H1 (cell line): ENCODE measurements around the gene ARMC9. TPM values are rescaled to one million over a fixed set of nuclear protein-coding genes. Genes with fewer than 3 reads are reported as not detected.

Source experiments
- CTCF ChIA-PET: fragments of 300-600 bp; sonication (Branson Sonifier 250); formaldehyde crosslinking; loops from one replicate; lab custom pipeline; 2021; ENCODE audit not compliant: partially characterized antibody; lab: Charles Lee
- POLR2A ChIA-PET: fragments of 300-600 bp; sonication (Branson Sonifier 250); formaldehyde crosslinking; loops from one replicate; lab custom pipeline; 2021; ENCODE audit warnings: inconsistent platforms; ENCODE audit not compliant: partially characterized antibody; lab: Charles Lee
- DNase-seq, 2 experiments: peaks; one replicate each; pipeline versions ENCODE4 v3.0.0 to v3.0.0-alpha.2; 2010 to 2022; ENCODE audit warnings: low spot score in 2 of 2, low read depth in 1 of 2, mixed read lengths in 1 of 2
- FAIRE-seq: peaks from 2 replicates; lab custom pipeline; 2011; peaks lifted over from hg19 to GRCh38; lab: Jason Lieb, UNC
- H2AFZ ChIP-seq: 2 replicates; pipeline ENCODE4 v1.8.1; 2012; ENCODE audit warnings: low read length, inconsistent platforms
- H2AK5ac ChIP-seq: 2 replicates; pipeline ENCODE4 v1.6.1; 2013; ENCODE audit warnings: low read depth, low read length
- H2BK120ac ChIP-seq: replicated peaks from 2 replicates; pipeline ENCODE3; 2013; ENCODE audit warnings: low read depth, low read length, inconsistent platforms
- H2BK12ac ChIP-seq: 2 replicates; pipeline ENCODE4 v1.6.1; 2013; ENCODE audit warnings: low read depth, low read length
- H2BK15ac ChIP-seq: 2 replicates; pipeline ENCODE4 v1.6.1; 2013; ENCODE audit warnings: low read length
- H2BK20ac ChIP-seq: 2 replicates; pipeline ENCODE4 v1.6.1; 2013; ENCODE audit warnings: low read length
- H2BK5ac ChIP-seq: 2 replicates; pipeline ENCODE4 v1.6.1; 2013; ENCODE audit warnings: low read depth, low read length
- H3K14ac ChIP-seq: 2 replicates; pipeline ENCODE4 v1.6.1; 2013; ENCODE audit warnings: inconsistent platforms; ENCODE audit not compliant: insufficient read length
- H3K18ac ChIP-seq: 2 replicates; pipeline ENCODE4 v1.6.1; 2013; ENCODE audit warnings: low read length; ENCODE audit errors: extremely low read depth
- H3K23ac ChIP-seq: 2 replicates; pipeline ENCODE4 v1.6.1; 2013; ENCODE audit warnings: inconsistent platforms; ENCODE audit not compliant: insufficient read length
- H3K23me2 ChIP-seq: 2 replicates; pipeline ENCODE4 v1.6.1; 2013; ENCODE audit warnings: low read depth, low read length
- H3K27ac ChIP-seq: 2 replicates; pipeline ENCODE4 v1.6.1; 2011; ENCODE audit warnings: low read depth, low read length, inconsistent platforms
- H3K27me3 ChIP-seq, 4 experiments: replicated peaks in 1 of 4; 1 replicate in 1 of 4; 2 replicates in 3 of 4; pipeline versions ENCODE4 v1.6.1 to v1.8.1; 2011 to 2013; ENCODE audit warnings: low read length in 3 of 4, mild to moderate bottlenecking in 3 of 4, inconsistent platforms in 2 of 4, mixed read lengths in 2 of 4, moderate library complexity in 1 of 4; ENCODE audit not compliant: control insufficient read depth in 3 of 4, insufficient read depth in 3 of 4; ENCODE audit errors: extremely low read depth in 1 of 4
- H3K36me3 ChIP-seq, 4 experiments: 2 replicates each; pipeline versions ENCODE4 v1.6.1 to v1.8.1; 2011 to 2013; ENCODE audit warnings: mild to moderate bottlenecking in 4 of 4, low read length in 3 of 4, moderate library complexity in 2 of 4, control low read depth in 1 of 4, inconsistent platforms in 1 of 4; ENCODE audit not compliant: insufficient read depth in 4 of 4, control insufficient read depth in 2 of 4
- H3K4ac ChIP-seq: replicated peaks from 2 replicates; pipeline ENCODE3; 2013; ENCODE audit warnings: low read length, low read depth, mixed read lengths, inconsistent platforms; ENCODE audit not compliant: insufficient read length
- H3K4me1 ChIP-seq, 4 experiments: replicated peaks in 1 of 4; 1 replicate in 1 of 4; 2 replicates in 3 of 4; pipeline versions ENCODE4 v1.6.1 to v1.8.1; 2011 to 2013; ENCODE audit warnings: low read length in 3 of 4, inconsistent platforms in 2 of 4, mixed read lengths in 1 of 4; ENCODE audit not compliant: insufficient read depth in 4 of 4, control insufficient read depth in 3 of 4
- H3K4me2 ChIP-seq, 2 experiments: 2 replicates each; pipeline versions ENCODE4 v1.6.1 to v1.8.1; 2011 to 2013; ENCODE audit warnings: low read depth in 2 of 2, low read length in 2 of 2, control low read depth in 1 of 2, inconsistent platforms in 1 of 2, mild to moderate bottlenecking in 1 of 2; ENCODE audit not compliant: insufficient read depth in 1 of 2
- H3K4me3 ChIP-seq, 4 experiments: fragments of 200-600, 300-600 bp in 1 of 4; sonication (generic), shearing (Covaris generic), sonication (Bioruptor Twin) in 1 of 4; 2 replicates each; pipeline versions ENCODE4 v1.5.1 to v1.8.1; 2011 to 2016; ENCODE audit warnings: low read length in 4 of 4, low read depth in 3 of 4, control low read depth in 2 of 4, inconsistent platforms in 2 of 4, mild to moderate bottlenecking in 2 of 4, mixed read lengths in 1 of 4, moderate library complexity in 1 of 4; ENCODE audit not compliant: insufficient read depth in 2 of 4; ENCODE audit errors: extremely low read depth in 1 of 4
- H3K56ac ChIP-seq: replicated peaks from 2 replicates; pipeline ENCODE3; 2013; ENCODE audit warnings: low read depth, mild to moderate bottlenecking, mixed read lengths, low read length, inconsistent platforms; ENCODE audit not compliant: insufficient read length
- H3K79me1 ChIP-seq: 2 replicates; pipeline ENCODE4 v1.6.1; 2013; ENCODE audit warnings: low read depth, low read length, control low read depth
- H3K79me2 ChIP-seq, 2 experiments: 2 replicates each; pipeline versions ENCODE4 v1.6.1 to v1.8.1; 2012 to 2013; ENCODE audit warnings: low read length in 2 of 2, mild to moderate bottlenecking in 2 of 2, inconsistent platforms in 1 of 2; ENCODE audit not compliant: insufficient read depth in 2 of 2, control insufficient read depth in 1 of 2
- H3K9ac ChIP-seq, 4 experiments: replicated peaks in 1 of 4; 1 replicate in 1 of 4; 2 replicates in 3 of 4; pipeline versions ENCODE4 v1.6.1 to v1.8.1; 2011 to 2013; ENCODE audit warnings: low read depth in 3 of 4, low read length in 3 of 4, control low read depth in 2 of 4, mild to moderate bottlenecking in 2 of 4, moderate library complexity in 2 of 4, inconsistent platforms in 1 of 4; ENCODE audit errors: extremely low read depth in 1 of 4
- H3K9me3 ChIP-seq, 2 experiments: 2 replicates each; pipeline versions ENCODE4 v1.6.1 to v1.8.1; 2012 to 2013; ENCODE audit warnings: mild to moderate bottlenecking in 2 of 2, moderate library complexity in 2 of 2, control low read depth in 1 of 2, inconsistent platforms in 1 of 2, low read depth in 1 of 2, low read length in 1 of 2, mixed read lengths in 1 of 2; ENCODE audit not compliant: insufficient read depth in 2 of 2
- H4K20me1 ChIP-seq, 2 experiments: replicated peaks in 1 of 2; 2 replicates each; pipeline versions ENCODE3 to v1.8.1; 2011 to 2013; ENCODE audit warnings: inconsistent platforms in 2 of 2, low read length in 2 of 2, mild to moderate bottlenecking in 1 of 2; ENCODE audit not compliant: insufficient read depth in 2 of 2, control insufficient read depth in 1 of 2
- H4K5ac ChIP-seq: 2 replicates; pipeline ENCODE4 v1.6.1; 2013; ENCODE audit warnings: low read length, low read depth, mixed read lengths, inconsistent platforms; ENCODE audit not compliant: insufficient read length
- H4K8ac ChIP-seq: 2 replicates; pipeline ENCODE4 v1.8.0; 2013; ENCODE audit warnings: mild to moderate bottlenecking, moderate library complexity, low read length, inconsistent platforms; ENCODE audit not compliant: insufficient read depth; ENCODE audit errors: extremely low read depth
- H4K91ac ChIP-seq: replicated peaks from 2 replicates; pipeline ENCODE3; 2013; ENCODE audit warnings: low read length, mixed read lengths, inconsistent platforms; ENCODE audit not compliant: insufficient read length
- BACH1 ChIP-seq: IDR thresholded peaks from 2 replicates; pipeline ENCODE4 v1.6.1; 2012; ENCODE audit warnings: low read length, improper control_type of control experiment
- BCL11A ChIP-seq, 2 experiments: IDR thresholded peaks; one replicate each; pipeline ENCODE4 v1.6.1; 2011; ENCODE audit warnings: low read depth in 2 of 2, low read length in 2 of 2, mild to moderate bottlenecking in 2 of 2
- HDAC6 ChIP-seq: IDR thresholded peaks from one replicate; pipeline ENCODE4 v1.7.1; 2012; ENCODE audit warnings: low read depth, mild to moderate bottlenecking, inconsistent platforms, low read length, moderate library complexity
- JUN ChIP-seq: IDR thresholded peaks from 2 replicates; pipeline ENCODE4 v1.6.1; 2011; ENCODE audit warnings: low read depth, mild to moderate bottlenecking, improper control_type of control experiment, low read length
- MAFK ChIP-seq: IDR thresholded peaks from 2 replicates; pipeline ENCODE4 v1.6.1; 2012; ENCODE audit warnings: low read depth, mild to moderate bottlenecking, improper control_type of control experiment, low read length
- NRF1 ChIP-seq: IDR thresholded peaks from 2 replicates; pipeline ENCODE4 v1.6.1; 2011; ENCODE audit warnings: mild to moderate bottlenecking, low read depth, low read length, improper control_type of control experiment
- POLR2AphosphoS5 ChIP-seq: IDR thresholded peaks from 2 replicates; pipeline ENCODE4 v1.6.1; 2011; ENCODE audit warnings: low read depth, low read length
- POU5F1 ChIP-seq: IDR thresholded peaks from 2 replicates; pipeline ENCODE4 v1.6.1; 2011; ENCODE audit warnings: low read depth, mild to moderate bottlenecking, low read length, moderate library complexity
- SP2 ChIP-seq: IDR thresholded peaks from 2 replicates; pipeline ENCODE4 v1.6.1; 2012; ENCODE audit warnings: mild to moderate bottlenecking, low read length, inconsistent platforms
- YY1 ChIP-seq: IDR thresholded peaks from 2 replicates; pipeline ENCODE4 v1.6.1; 2011; ENCODE audit warnings: low read depth, mild to moderate bottlenecking, low read length
- WGBS, 2 experiments: shearing (Covaris generic) in 1 of 2; methylation state at CpG; one replicate each; pipeline versions ENCODE4 v1.1.6 to v1.1.7; 2013 to 2015; ENCODE audit warnings: low lambda C conversion rate in 2 of 2, mixed read lengths in 2 of 2, inconsistent platforms in 1 of 2, low coverage in 1 of 2, missing lambda C conversion rate in 1 of 2; ENCODE audit not compliant: insufficient replicate concordance in 2 of 2, insufficient coverage in 1 of 2, insufficient read length in 1 of 2; ENCODE audit errors: extremely low coverage in 1 of 2, missing lambda C conversion rate in 1 of 2; 5-methylcytosine and 5-hydroxymethylcytosine counted together
- polyA plus RNA-seq, 7 experiments: library from polyadenylated mRNA; depleted of rRNA in 3 of 7; stranded (reverse) in 5 of 7; unstranded in 2 of 7; fragments of >200 nt in 5 of 7; fragments of 200-250 nt in 2 of 7; gene quantifications; 1 replicate in 5 of 7; 2 replicates in 1 of 7; 4 replicates in 1 of 7; pipeline versions ENCODE4 v1.2.1 to v1.2.3, GENCODE V29; 2011 to 2013; ENCODE audit warnings: missing spikeins in 2 of 7, mixed read lengths in 2 of 7
- total RNA-seq: library from RNA; stranded (reverse); fragmentation: NEBNext Ultra II Directional; extraction: Animal tissue kit (Norgen Biotek cat#: 25700); gene quantifications from 2 replicates; pipeline ENCODE4 v1.2.1, GENCODE V29; 2021
- TF ChIP-seq, protein P1 (sequence below): IDR thresholded peaks from 2 replicates; pipeline ENCODE4 v1.6.1; 2012; ENCODE audit warnings: low read length, inconsistent platforms
- TF ChIP-seq, protein P2 (sequence below): IDR thresholded peaks from 2 replicates; pipeline ENCODE4 v1.6.1; 2012; ENCODE audit warnings: inconsistent platforms

The ARMC9 gene
- total and polyA plus RNA-seq, 2 of the 8 experiments (the other 6 are each of a cell fraction or from before 2014, with no cell fraction given) = 23.2 to 36.1 TPM

DNA sequence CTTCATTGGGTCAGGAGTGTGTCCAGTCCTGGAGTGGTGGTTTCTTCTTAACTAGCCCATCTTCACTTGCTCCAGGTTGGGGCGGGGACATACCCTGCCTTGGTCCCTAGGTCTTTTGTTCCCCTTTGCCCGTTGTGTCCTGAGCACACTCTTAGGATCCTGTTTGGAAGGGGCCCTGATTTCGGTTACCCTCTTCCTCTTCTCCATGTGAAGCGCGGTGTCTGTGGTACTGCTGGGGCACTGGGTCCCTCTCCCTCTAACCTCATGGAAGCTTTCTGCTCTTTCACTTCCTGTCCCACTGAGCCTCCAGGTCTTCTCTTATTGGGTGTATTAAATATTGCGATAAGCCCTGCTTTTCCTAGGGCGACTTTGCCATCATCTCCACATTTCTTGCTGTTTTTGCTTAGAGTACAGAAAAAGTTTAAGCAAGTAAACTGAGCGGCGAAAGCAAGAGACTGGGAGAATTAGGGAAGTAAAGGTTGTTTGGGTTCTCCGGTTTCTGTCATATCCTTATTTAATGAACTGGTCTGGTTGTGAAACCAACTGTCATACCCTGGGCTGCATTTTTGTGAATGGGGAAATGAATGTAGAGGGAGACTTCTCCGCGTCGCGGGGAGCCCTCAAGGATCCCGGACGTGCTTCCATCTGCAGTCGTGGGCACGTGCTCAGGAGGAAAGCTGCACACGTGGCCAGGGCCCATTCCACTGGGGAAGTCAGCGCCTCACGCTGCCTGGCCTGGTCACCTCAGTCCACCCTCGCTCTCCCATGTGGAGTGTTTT lies 123.3 kb downstream of the ARMC9 start:
- Histone ChIP-seq H2BK120ac (no peak overlapping the region), H3K79me1 (no peaks in the 10 kb centered on the region), H2BK12ac (no peak overlapping the region), H3K9me3 (no peaks in the 10 kb centered on the region), H3K4me3 (no peak overlapping the region), H3K27me3 (no peaks in the 10 kb centered on the region), H3K27ac (no peak overlapping the region), H2BK20ac (no peak overlapping the region), H3K23me2 (no peaks in the 10 kb centered on the region), H2AFZ (no peak overlapping the region), H3K9ac (no peak overlapping the region), H4K5ac (no peak overlapping the region), H3K56ac (no peak overlapping the region), H3K4me2 (no peak overlapping the region), H3K4ac (no peak overlapping the region), H3K79me2 (no peaks in the 10 kb centered on the region), H4K8ac (no peak overlapping the region), H2AK5ac (no peak overlapping the region), H3K36me3 (no peaks in the 10 kb centered on the region), H2BK15ac (no peak overlapping the region), H3K18ac (no peak overlapping the region), H3K14ac (no peak overlapping the region), H3K23ac (no peak overlapping the region), H3K4me1 (peaks cover 0 to 8% (median 1%) of the 10 kb centered on the region in 4 experiments; a peak in 2 of 7 replicates), H4K20me1 (no peaks in the 10 kb centered on the region), H4K91ac (no peak overlapping the region), H2BK5ac (no peak overlapping the region)
- CTCF ChIA-PET = interaction anchor here (1.3 to 3.9 kb wide), 7 partner anchors 13 to 119 kb away, joined by 4 to 20 read pairs (median 6); no protein-coding TSS in a partner anchor
- POLR2A ChIA-PET = interaction anchor here (1.3 kb wide), 1 partner anchor 130 kb away, joined by 4 read pairs; no protein-coding TSS in a partner anchor
- 91% methylated on average over 22 of the region's 22 CpGs; no CpG with 5 or more reads in 1 of the 2 experiments for WGBS, 2 experiments
- no peak for FAIRE-seq
- peak in 1 of 2 experiments; percentile 29 for DNase-seq
- TF ChIP-seq, protein P1, sequence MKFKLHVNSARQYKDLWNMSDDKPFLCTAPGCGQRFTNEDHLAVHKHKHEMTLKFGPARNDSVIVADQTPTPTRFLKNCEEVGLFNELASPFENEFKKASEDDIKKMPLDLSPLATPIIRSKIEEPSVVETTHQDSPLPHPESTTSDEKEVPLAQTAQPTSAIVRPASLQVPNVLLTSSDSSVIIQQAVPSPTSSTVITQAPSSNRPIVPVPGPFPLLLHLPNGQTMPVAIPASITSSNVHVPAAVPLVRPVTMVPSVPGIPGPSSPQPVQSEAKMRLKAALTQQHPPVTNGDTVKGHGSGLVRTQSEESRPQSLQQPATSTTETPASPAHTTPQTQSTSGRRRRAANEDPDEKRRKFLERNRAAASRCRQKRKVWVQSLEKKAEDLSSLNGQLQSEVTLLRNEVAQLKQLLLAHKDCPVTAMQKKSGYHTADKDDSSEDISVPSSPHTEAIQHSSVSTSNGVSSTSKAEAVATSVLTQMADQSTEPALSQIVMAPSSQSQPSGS = no peak
- TF ChIP-seq POU5F1 = no peak
- no peak for TF ChIP-seq HDAC6
- TF ChIP-seq MAFK = no peak
- no peak for TF ChIP-seq JUN
- TF ChIP-seq SP2 = no peak
- no peak for TF ChIP-seq NRF1
- TF ChIP-seq BACH1 = no peak
- TF ChIP-seq, protein P2, sequence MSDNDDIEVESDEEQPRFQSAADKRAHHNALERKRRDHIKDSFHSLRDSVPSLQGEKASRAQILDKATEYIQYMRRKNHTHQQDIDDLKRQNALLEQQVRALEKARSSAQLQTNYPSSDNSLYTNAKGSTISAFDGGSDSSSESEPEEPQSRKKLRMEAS = no peak
- no peak for TF ChIP-seq POLR2AphosphoS5
- no peak for TF ChIP-seq BCL11A (IDR thresholded peaks at IDR 0.05; ENCODE audit: low read depth in 2 of 2, low read length in 2 of 2)
- no peak for TF ChIP-seq YY1
